KOPT-K1 (cell line): Measurements from ENCODE around the gene DCC.

Experiments
- H3K27ac ChIP-seq: fragments of 200-600 bp; sonication (generic); 2 replicates; pipeline ENCODE4 v1.5.1; 2016; ENCODE audit warnings: antibody characterized with exemption, mild to moderate bottlenecking, low read depth, low read length; ENCODE audit not compliant: poor library complexity, severe bottlenecking
- H3K36me3 ChIP-seq: fragments of 200-600 bp; sonication (generic); 2 replicates; pipeline ENCODE4 v1.5.1; 2017; ENCODE audit warnings: antibody characterized with exemption, mild to moderate bottlenecking, low read length, moderate library complexity; ENCODE audit not compliant: insufficient read depth
- H3K9me3 ChIP-seq: fragments of 200-600 bp; sonication (generic); 2 replicates; pipeline ENCODE4 v1.5.1; 2017; ENCODE audit warnings: antibody characterized with exemption, low read length, mild to moderate bottlenecking; ENCODE audit not compliant: insufficient read depth, poor library complexity, severe bottlenecking

The DCC gene

GRCh38 chr18:52610451-52611115 is 270.6 kb downstream of the DCC start:
- Histone ChIP-seq H3K27ac (no peak overlapping the region), H3K9me3 (no peaks in the 10 kb centered on the region), H3K36me3 (no peaks in the 10 kb centered on the region)

- Histone ChIP-seq H3K27ac (no peak overlapping the region), H3K36me3 (no peaks in the 10 kb centered on the region), H3K9me3 (no peaks in the 10 kb centered on the region)
These were observed 272.4 kb downstream of the DCC start for GRCh38 chr18:52612406-52612805.

GRCh38 chr18:52615321-52615720 is 275.3 kb downstream of the DCC start:
- Histone ChIP-seq H3K36me3 (no peaks in the 10 kb centered on the region), H3K9me3 (no peaks in the 10 kb centered on the region), H3K27ac (no peak overlapping the region)

- no peak overlapping the region for H3K27ac ChIP-seq
- H3K9me3 ChIP-seq: no peaks in the 10 kb centered on the region
- H3K36me3 ChIP-seq: no peaks in the 10 kb centered on the region
These were observed 275.9 kb downstream of the DCC start for GRCh38 chr18:52615943-52616342.

- no peak overlapping the region for H3K27ac ChIP-seq
- no peaks in the 10 kb centered on the region for H3K36me3 ChIP-seq
- H3K9me3 ChIP-seq: no peaks in the 10 kb centered on the region
These were observed 277.9 kb downstream of the DCC start for GRCh38 chr18:52617931-52618330.

- no peak overlapping the region for H3K27ac ChIP-seq
- H3K9me3 ChIP-seq: no peaks in the 10 kb centered on the region
- no peaks in the 10 kb centered on the region for H3K36me3 ChIP-seq
These were observed 281.0 kb downstream of the DCC start for GRCh38 chr18:52620926-52621439.

GRCh38 chr18:52624702-52625101 is 284.7 kb downstream of the DCC start:
- no peaks in the 10 kb centered on the region for H3K9me3 ChIP-seq

GRCh38 chr18:52636536-52636935 is 296.5 kb downstream of the DCC start:
- no peak overlapping the region for H3K27ac ChIP-seq
- H3K9me3 ChIP-seq: no peaks in the 10 kb centered on the region
- no peaks in the 10 kb centered on the region for H3K36me3 ChIP-seq

More at GRCh38 chr18:52624702-52625101, 284.7 kb downstream of the DCC start:
- no peak overlapping the region for H3K27ac ChIP-seq
- H3K36me3 ChIP-seq: no peaks in the 10 kb centered on the region

GRCh38 chr18:52648201-52648600 is 308.2 kb downstream of the DCC start:
- Histone ChIP-seq H3K36me3 (no peaks in the 10 kb centered on the region), H3K9me3 (no peaks in the 10 kb centered on the region), H3K27ac (no peak overlapping the region)

GRCh38 chr18:52652391-52652790 is 312.4 kb downstream of the DCC start:
- H3K9me3 ChIP-seq: no peaks in the 10 kb centered on the region
- no peak overlapping the region for H3K27ac ChIP-seq
- no peaks in the 10 kb centered on the region for H3K36me3 ChIP-seq

- Histone ChIP-seq H3K36me3 (no peaks in the 10 kb centered on the region), H3K9me3 (no peaks in the 10 kb centered on the region)
These were observed 317.2 kb downstream of the DCC start for GRCh38 chr18:52657043-52657805.

GRCh38 chr18:52667463-52668065 is 327.6 kb downstream of the DCC start:
- no peak overlapping the region for H3K27ac ChIP-seq
- no peaks in the 10 kb centered on the region for H3K9me3 ChIP-seq
- no peaks in the 10 kb centered on the region for H3K36me3 ChIP-seq

More at GRCh38 chr18:52657043-52657805, 317.2 kb downstream of the DCC start:
- no peak overlapping the region for H3K27ac ChIP-seq

- H3K36me3 ChIP-seq: no peaks in the 10 kb centered on the region
- H3K9me3 ChIP-seq: no peaks in the 10 kb centered on the region
- H3K27ac ChIP-seq: no peak overlapping the region
These were observed 330.9 kb downstream of the DCC start for GRCh38 chr18:52670896-52671295.

- Histone ChIP-seq H3K36me3 (no peaks in the 10 kb centered on the region), H3K27ac (no peak overlapping the region), H3K9me3 (no peaks in the 10 kb centered on the region)
These were observed 338.0 kb downstream of the DCC start for GRCh38 chr18:52678034-52678433.

GRCh38 chr18:52678551-52678950 is 338.6 kb downstream of the DCC start:
- Histone ChIP-seq H3K27ac (no peak overlapping the region), H3K36me3 (no peaks in the 10 kb centered on the region), H3K9me3 (no peaks in the 10 kb centered on the region)
